Fibroblast of upper back skin (primary cell): Measurements from ENCODE around the gene DUSP22.
A peak's percentile ranks its signal among the peaks of the same experiment; 100 is the strongest.
"Not testable (repeated sequence)": the region's sequence is repeated elsewhere in the genome, so short reads cannot be mapped to it uniquely, and the experiment has no call there.

Source experiments
- DNase-seq: peaks from one replicate; pipeline ENCODE4 v3.0.0-alpha.2; 2013

DUSP22 gene, protein sequence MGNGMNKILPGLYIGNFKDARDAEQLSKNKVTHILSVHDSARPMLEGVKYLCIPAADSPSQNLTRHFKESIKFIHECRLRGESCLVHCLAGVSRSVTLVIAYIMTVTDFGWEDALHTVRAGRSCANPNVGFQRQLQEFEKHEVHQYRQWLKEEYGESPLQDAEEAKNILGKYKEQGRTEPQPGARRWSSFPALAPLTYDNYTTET

DNA sequence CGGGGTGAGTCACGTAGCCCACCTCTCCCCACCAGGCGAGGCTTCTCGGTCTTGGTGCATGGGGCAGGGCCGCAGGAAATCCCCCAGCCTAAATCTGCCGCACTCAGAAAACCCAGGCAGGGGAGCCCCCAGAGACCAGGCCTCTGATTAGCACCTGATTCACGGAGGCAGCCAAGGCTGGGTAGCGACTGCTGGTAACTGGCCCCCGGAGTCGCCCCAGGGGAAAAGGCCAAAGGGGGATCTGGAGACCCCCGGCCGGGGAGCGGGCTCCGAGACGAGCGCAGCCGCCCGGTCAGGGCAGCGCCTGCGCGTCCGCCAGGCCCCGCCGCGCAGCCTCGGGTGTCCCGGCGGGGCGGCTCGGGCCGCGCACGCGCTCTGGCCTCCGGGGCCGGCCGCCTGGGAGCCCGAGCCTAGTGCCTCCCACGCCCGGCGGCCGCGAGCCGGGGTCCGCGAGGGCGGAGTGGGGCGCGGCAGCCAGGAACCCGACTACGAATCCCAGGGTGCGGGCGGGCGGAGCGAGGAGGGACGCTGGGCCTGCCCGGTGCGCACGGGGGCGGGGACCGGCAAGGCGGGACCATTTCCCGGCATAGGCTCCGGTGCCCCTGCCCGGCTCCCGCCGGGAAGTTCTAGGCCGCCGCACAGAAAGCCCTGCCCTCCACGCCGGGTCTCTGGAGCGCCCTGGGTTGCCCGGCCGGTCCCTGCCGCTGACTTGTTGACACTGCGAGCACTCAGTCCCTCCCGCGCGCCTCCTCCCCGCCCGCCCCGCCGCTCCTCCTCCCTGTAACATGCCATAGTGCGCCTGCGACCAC is at the start of gene DUSP22:
Gene DUSP22 (plus strand): TSS at position 791 of the 809 bp plus-strand sequence. CDS start 53 bp downstream, outside the sequence.
- peak; percentile 81 for DNase-seq

DNA sequence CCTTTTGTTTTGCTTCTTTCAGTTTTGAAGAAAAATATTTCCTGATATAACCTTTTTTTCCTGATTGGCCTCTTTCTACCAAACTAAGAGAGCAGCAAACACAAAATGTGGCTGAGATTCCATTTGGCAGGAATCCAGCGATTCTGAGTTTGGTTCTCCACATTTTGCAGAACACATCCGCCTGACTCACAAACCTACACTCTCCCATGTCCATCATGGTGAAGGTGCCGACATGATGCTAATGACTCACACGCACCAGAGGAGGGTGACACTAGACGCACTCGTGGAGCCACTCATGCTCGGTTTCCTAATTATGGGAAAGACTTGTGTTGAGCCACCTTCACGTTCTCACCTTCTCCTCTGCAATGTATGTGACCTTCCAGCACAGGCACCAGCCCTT is 45.9 kb upstream of the DUSP22 start:
- DNase-seq = peak; percentile 25

DNA sequence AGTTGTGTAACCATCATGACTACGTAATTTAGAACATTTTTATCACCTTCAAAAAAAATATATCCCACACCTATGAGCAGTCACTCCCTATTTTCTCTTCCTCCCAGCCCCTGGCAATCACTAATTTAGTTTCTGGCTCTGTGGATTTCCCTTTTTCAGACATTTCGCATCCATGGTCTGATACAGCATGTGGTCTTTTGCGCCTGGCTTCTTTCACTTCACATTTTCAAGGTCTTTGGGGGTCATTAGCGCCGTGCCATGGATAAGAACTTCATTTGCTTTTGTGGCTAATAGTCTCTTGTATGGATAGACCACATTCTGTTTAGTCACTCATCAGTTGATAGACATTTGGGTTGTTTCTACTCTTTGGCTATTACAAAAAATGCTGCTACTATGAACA is 44.9 kb upstream of the DUSP22 start:
- no peak for DNase-seq

DNA sequence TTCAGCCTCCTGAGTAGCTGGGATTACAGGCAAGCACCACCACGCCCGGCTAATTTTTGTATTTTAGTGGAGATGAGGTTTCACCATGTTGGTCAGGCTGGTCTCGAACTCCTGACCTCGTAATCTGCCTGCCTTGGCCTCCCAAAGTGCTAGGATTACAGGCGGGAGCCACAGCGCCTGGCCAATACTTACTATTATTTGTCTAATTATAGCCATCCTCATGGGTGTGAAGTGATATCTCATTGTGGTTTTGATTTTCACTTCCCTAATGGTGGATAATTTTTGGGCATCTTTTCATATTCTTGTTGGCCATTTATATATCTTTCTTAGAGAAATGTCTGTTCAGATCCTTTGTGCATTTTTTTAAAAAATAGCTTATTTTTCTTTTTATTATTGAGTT is 44.2 kb upstream of the DUSP22 start:
- DNase-seq = not testable (repeated sequence)

DNA sequence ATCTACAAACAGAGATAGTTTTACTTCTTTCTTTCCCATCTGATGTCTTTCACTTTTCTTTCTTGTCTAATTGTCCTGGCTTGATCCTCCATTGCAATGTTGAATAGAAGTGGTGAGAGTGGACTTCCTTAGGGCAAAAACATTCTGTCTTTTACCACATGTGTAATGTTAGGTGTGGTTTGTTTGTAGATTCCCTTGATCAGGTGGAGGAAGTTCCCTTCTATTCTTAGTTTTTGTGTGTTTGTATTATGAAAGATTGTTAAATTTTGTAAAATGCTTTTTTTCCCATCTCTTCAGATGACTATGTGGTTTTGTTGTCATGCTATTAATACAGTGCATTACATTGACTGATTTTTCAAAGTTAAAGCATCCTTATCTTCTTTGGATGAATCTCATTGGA is 41.6 kb upstream of the DUSP22 start:
- no peak for DNase-seq

DNA sequence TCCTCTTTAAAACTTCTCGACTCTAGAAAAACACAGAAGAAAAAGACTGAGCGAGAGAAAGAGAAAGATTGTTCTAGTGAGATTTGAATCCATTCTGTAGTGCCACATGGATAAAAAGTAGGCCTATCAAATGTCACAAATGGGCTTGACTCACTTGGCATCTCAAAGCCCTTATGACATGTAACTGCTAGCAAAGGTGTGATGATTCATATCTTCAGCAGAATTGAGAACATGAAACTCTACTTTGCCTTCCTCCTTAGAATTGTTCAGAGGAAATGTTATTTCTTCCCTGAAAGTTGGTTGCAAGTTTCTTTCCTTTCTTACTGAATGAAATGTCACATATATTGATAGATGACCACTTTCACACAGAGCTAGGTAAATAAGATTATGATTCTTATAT is 40.4 kb upstream of the DUSP22 start:
- DNase-seq = peak; percentile 5

DNA sequence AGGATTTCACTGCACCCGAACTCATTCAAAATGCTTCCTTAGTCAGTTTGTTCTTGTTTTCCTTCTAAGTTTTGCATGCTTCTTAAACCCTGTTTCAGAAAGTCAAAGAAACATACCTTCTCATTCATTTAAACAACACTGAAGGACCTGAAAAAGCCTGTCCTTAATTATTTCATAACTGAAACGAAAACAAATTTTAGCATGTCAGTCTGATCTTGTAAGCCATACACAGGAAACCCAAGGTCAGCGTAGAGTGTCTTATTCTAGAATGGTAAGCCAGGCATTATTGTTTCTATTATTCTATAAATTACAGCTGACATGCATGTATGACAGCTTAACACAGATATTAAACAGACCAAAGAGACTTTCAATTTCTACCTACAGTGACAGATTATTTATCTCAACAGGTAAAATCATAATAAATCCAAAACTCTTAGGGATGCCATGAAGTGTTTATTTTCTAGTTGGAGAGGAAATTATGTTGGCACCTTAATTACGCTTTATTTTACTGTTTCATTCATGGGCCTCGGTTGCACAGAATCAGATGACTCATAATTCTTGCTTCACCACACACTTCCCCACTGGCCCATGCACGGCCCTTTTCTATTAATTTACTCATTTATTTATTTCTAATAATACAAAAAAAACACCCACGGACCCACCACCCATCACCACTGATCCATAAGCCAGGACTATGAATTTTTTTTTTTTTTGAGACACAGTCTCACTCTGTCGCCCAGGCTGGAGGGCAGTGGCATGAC is 39.3 kb upstream of the DUSP22 start:
- DNase-seq = no peak

DNA sequence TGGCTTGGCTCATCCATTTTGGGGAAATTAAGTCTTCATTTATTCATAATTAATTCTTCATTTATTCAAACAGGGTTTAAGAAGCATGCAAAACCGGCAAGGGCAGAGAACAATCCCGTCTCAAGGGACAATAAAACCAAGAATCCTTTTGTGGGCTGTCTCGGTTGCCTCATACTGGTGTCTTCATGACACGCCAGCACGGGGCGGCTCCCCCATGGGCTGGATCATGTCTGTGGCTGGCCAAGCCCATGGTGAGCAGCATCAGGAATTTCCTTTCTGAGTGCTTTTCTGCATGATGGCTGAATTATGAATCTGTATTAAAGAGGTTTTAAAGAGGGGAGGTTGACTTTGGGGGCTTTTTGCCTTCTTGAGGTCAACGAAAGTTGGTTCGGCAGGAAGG is 38.3 kb upstream of the DUSP22 start:
- peak; percentile 4 for DNase-seq

DNA sequence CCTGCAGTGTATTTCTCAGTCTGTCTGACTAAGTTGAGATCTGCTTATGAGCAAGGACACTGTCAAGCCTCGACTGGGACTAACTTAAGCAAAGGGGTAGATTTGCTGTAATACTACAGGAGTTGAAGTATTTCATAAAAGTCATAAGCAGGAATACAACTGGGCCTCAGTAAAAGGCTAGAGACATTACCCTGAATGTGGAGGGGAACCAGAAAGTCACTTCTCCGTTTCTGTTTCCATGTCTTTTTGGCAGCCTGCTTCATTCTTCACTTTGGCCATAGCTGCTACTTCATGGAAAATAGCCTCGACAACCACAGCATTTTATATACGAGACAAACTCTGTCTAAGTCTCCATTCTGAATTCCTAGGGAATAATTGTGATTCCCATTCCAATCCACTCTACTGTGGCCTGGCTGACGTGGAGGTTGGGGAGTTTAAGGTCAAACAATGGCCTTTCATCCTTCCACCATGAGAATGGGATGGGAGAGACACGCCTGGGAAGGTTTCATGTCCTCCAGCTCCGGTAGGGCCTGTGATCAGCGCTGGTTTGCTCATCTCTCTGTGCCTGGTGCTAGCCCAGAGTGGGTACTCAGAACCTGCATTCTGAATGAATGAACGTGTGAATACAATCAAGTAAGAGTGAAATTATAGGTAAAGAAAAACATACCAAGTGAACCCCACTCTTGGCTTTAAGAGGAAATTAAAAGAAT is 37.1 kb upstream of the DUSP22 start:
- no peak for DNase-seq

DNA sequence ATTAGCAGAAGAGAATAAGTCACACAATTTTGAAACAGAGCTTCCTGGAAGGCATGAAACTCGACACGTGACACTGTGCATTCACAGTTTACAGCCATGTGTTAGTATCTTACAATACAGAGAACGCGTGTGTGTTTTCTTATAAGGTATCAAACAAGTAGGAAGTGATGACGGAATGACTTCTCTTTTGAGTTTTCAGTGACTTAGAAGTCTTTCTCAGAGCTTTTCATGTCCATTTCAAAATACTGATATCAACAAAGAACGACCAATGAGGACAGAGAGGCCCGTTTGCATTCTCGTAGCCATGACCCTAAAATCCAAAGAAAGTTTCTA is 36.6 kb upstream of the DUSP22 start:
- DNase-seq = no peak

DNA sequence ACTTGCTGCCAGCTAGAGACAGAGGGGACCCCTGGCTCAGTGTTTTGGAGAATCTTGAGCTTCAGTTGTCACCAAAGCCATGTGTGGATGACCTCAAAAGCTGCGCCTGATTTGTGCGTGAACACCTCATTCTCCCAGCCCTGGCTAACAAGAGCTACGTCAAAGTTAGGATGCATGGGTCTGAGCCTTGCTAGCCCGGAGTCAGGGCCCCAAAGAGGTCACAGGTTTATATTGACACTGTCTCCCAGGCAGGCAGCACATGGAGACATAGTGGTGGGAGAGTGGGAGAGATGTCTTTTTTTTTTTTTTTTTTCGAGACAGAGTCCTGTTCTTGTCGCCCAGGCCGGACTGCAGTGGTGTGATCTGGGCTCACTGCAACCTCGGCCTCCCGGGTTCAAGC is 36.1 kb upstream of the DUSP22 start:
- no peak for DNase-seq

DNA sequence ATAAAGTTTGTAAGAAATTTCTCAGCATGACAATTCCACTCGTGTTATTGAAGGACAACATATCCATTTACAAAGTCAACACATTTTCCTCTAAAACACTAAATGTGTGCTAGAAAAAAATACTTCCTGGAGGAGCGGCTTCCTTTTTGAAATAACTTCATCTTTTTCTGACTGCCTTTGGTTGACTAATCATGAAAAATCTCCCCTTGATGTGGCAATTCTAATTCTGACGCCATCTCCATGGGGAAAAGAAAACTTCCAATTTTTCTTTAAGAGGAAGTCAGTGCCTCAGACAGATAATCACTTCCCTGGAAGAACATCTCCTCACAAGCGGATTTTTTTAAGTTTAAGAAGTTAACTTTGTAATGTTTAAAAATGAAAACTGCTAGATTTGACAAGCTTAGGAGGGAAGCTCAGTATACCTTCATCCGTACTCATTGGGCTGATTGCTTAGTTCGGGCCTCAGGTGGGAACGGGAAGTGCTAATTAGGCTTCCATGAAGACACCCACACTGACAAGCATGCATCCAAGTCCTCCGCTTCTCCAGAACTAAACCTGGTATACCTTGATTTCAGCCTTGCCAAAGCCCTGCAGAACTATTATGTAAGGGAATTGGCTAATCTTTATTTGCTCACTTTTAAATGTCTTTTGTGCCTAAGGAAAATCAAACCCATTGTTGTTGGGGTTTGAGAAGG is 35.1 kb upstream of the DUSP22 start:
- DNase-seq = peak; percentile 58

DNA sequence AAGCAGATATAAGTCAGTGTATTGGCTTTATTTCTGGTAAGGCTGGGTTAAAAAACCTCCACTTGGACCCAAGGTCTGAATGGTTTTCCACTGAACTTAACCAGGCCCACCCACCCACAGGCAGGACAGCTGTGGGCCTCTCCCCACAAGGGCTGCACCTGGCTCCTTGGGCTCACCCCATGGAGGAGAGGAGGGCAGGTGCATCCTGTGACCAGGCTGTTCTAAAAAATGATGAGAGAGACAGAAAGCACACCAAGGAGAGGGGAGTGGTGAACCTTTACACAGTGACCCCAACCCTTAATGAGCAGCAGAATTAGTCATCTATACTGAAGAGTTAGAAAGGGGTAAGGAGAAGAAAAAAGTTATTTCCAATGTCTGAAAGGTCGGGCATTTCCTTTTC is 34.5 kb upstream of the DUSP22 start:
- DNase-seq = no peak

DNA sequence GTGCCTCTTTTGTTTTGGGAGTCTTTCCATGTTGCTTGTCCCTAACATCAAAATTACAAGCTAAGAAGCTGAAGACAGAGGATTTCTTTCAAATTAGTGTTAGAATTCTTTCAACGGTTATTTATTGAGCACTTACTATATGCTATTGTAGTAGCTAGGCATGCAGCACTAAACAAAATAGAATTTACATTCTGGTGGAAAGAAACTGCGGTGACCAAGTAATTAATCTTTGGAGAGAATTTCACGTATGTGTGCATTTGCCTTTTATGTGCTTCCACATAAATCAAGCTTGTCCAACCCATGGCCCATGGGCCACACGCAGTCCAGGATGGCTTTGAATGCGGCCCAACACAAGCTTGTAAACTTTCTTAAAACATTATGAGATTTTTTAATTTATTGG is 33.0 kb upstream of the DUSP22 start:
- DNase-seq = no peak

DNA sequence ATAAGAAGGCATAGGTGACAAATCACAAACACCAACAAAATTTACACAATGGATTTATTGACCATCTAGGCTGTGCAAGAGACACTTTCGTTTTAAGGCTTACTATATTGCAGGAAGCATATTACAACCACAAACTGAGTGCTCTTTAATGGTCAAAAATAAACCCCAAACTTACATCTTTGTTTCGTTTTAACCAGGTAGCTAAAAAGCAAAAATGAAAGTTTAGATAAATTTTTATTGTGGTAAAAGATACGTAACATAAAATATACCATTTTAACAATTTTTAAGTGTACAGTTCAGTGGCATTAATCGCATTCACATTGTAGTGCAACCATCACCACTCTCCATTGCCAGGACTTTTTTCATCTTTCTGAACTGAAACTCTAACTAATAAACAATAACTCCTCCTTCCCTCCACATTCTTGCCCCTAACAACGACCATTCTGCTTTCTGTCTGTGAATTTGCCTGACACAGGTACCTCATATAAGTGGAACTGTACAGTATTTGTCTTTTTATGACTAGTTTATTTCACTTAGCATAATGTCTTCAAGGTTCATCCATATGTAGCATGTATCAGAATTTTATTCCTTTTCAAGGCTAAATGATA is 32.3 kb upstream of the DUSP22 start:
- no peak for DNase-seq

DNA sequence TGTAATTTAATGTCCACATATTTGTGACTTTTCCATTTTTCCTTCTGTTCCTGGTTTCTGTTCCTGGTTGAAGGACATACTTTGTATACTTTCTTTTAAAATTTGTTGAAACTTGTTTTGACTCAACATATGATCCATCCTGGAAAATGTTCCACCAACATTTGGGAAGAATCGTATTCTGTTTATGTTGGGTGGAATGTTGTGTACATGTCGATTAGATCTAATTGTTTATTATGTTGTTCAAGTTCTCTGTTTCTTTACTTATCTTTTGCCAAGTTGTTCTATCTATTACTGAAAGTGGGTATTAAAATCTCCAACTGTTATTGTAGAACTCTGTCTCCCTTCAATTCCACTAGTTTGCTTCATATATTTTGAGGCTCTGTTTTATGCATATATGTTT is 27.7 kb upstream of the DUSP22 start:
- no peak for DNase-seq

DNA sequence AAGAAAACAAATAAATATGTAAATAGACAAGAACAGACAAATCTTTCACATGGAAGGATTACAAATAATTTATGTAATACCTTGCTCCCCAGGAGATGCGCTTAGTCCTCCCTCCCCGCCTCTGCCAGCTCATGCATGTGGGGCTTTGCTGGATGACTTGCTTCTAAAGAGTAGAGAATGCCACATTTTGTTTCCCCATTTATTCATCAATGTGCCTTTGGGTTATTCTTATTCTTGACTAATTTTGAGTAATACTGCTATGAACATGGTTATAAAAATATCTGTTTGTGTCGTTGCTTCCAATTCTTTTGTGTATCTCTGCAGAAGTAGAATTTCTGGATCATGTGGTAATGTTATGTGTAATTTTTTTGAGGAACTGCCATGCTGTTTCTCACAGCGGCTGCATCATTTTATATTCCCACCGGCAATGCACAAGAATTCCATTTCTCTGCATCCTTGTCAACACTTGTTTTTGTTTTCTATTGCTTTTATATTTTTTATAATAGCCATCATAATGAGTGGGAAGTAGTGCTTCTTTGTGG is 23.8 kb upstream of the DUSP22 start:
- DNase-seq = no peak

DNA sequence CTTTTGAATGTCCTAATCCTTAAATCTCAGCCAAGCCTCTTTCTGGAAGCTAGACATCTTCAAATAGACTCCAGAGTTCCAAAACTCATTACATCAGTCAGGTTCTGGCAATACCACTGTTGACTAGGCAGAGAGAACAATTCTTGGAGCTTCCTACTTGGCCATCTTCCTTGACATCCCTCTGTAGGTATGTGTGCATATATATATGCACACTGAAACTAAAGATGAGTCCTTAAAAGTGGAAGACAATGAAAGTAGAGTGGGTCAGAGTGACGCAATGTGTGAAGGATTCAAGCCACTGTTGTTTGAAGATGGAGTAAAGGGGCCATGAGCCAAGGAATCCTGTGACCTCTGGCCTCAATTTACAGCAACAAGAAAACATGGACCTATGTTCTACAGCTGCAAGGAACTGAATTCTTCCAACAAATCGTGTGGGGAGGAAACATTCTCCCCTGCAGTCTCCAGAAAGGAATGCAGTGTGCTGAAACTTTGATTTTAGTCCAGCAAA is 18.7 kb upstream of the DUSP22 start:
- DNase-seq = peak; percentile 33

DNA sequence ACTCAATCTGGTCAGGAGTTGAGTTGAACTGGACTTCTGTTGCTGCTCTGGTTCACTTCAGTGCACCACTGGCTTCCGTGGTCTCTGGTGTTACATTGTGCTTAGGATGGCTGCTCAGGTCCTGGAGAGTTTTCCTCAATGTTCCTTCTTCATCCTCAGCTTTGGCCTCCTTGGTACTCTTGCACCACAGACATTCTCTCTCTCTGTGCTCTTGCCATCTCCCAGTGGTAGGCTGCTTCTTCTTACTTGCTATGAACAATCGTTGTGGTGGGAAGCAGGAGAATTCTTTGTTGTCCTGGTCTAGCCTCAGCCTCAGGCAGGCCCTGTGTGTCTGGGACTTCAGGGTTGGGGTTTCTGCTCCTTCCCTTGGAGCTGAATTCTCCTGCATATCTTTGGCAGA is 14.5 kb upstream of the DUSP22 start:
- DNase-seq = no peak

DNA sequence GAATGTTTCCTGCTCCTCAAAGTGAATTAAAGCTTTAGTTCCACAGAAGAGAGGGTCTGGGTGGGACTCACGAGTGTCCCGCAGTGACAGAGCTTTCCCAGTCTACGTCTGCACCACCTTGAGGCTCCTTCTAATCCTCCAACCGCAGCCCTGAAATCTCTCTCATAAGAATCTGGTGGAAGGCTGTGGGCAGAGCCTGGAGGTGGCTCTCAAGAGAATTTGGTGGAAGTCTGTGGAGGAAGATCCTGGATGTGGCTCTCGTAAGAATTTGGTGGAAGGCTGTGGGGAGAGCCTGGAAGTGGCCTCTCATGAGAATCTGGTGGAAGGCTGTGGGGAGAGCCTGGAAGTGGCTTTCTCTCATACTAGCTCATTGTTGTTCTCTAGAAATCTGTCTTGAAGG is 13.8 kb upstream of the DUSP22 start:
- no peak for DNase-seq

DNA sequence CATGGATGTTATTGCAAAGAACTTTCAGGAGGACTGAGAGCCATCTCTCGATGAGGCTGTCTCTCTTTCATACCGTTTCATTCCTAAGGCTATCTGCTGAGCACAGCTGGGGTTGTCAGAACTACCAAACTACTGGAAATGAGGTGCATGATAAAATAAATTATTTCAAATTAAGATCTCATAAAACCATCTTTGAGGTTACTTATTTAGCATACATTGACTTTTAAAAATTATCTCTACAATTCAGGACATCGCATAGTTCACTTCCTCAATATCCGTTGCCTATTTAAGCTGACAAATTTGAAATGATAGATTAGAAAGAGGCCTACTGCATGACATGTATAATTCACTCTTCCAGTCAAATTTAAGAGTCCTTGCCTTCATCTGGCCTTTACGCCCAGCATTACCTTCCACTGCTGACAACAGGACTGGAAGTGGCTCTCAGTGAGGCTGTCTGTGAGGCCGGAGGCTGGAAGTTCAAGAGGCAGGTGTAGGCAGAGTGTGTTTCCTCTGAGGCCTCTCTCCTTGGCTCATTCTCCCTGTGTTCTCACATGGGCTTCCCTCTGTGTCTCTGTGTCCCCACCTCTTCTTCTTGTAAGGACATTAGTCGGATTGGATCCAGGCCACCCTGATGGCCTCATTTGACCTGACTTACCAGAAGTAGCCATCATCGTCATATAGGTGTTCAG is 12.8 kb upstream of the DUSP22 start:
- no peak for DNase-seq
